ENCODE data around the gene KATNB1. TPM values are rescaled to one million over a fixed set of nuclear protein-coding genes. Genes with fewer than 3 reads are reported as not detected.
"Not testable (repeated sequence)": the region's sequence is repeated elsewhere in the genome, so short reads cannot be mapped to it uniquely, and the experiment has no call there.

The KATNB1 gene
- total and polyA plus RNA-seq, 2 experiments from 2014 or later = 31.4 to 65.9 TPM

DNA sequence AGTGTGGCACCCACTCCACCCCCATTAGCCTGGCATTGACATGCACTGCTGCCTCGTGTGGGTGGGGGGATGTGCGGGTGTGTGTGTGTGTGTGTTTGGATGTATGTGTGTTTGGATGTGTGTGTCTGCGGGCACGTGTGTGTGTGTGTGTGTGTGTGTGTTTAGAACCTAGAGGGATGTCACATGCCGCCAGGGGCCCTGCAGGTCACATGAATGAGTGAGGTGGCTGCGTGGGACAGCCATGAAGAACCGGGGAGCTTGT, 9.0 kb downstream of the KATNB1 start (continued):
- TF ChIP-seq, protein P1, sequence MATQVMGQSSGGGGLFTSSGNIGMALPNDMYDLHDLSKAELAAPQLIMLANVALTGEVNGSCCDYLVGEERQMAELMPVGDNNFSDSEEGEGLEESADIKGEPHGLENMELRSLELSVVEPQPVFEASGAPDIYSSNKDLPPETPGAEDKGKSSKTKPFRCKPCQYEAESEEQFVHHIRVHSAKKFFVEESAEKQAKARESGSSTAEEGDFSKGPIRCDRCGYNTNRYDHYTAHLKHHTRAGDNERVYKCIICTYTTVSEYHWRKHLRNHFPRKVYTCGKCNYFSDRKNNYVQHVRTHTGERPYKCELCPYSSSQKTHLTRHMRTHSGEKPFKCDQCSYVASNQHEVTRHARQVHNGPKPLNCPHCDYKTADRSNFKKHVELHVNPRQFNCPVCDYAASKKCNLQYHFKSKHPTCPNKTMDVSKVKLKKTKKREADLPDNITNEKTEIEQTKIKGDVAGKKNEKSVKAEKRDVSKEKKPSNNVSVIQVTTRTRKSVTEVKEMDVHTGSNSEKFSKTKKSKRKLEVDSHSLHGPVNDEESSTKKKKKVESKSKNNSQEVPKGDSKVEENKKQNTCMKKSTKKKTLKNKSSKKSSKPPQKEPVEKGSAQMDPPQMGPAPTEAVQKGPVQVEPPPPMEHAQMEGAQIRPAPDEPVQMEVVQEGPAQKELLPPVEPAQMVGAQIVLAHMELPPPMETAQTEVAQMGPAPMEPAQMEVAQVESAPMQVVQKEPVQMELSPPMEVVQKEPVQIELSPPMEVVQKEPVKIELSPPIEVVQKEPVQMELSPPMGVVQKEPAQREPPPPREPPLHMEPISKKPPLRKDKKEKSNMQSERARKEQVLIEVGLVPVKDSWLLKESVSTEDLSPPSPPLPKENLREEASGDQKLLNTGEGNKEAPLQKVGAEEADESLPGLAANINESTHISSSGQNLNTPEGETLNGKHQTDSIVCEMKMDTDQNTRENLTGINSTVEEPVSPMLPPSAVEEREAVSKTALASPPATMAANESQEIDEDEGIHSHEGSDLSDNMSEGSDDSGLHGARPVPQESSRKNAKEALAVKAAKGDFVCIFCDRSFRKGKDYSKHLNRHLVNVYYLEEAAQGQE (IDR thresholded peaks at IDR 0.05; ENCODE audit: unreplicated experiment) = no peak
- no peak for TF ChIP-seq EZH2phosphoT487 (IDR thresholded peaks at IDR 0.05; ENCODE audit: unreplicated experiment)
- TF ChIP-seq, protein P2, sequence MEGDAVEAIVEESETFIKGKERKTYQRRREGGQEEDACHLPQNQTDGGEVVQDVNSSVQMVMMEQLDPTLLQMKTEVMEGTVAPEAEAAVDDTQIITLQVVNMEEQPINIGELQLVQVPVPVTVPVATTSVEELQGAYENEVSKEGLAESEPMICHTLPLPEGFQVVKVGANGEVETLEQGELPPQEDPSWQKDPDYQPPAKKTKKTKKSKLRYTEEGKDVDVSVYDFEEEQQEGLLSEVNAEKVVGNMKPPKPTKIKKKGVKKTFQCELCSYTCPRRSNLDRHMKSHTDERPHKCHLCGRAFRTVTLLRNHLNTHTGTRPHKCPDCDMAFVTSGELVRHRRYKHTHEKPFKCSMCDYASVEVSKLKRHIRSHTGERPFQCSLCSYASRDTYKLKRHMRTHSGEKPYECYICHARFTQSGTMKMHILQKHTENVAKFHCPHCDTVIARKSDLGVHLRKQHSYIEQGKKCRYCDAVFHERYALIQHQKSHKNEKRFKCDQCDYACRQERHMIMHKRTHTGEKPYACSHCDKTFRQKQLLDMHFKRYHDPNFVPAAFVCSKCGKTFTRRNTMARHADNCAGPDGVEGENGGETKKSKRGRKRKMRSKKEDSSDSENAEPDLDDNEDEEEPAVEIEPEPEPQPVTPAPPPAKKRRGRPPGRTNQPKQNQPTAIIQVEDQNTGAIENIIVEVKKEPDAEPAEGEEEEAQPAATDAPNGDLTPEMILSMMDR (conservative IDR thresholded peaks at IDR 0.05; ENCODE audit: low read depth in 2 of 2) = no peak
- no peak for TF ChIP-seq POLR2AphosphoS5 (IDR thresholded peaks at IDR 0.05; ENCODE audit: low read depth)
- TF ChIP-seq ZNF331 (CRISPR knock-in tag; IDR thresholded peaks at IDR 0.05; ENCODE audit: low read depth) = no peak
- TF ChIP-seq, protein P3, sequence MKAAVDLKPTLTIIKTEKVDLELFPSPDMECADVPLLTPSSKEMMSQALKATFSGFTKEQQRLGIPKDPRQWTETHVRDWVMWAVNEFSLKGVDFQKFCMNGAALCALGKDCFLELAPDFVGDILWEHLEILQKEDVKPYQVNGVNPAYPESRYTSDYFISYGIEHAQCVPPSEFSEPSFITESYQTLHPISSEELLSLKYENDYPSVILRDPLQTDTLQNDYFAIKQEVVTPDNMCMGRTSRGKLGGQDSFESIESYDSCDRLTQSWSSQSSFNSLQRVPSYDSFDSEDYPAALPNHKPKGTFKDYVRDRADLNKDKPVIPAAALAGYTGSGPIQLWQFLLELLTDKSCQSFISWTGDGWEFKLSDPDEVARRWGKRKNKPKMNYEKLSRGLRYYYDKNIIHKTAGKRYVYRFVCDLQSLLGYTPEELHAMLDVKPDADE (IDR thresholded peaks at IDR 0.05) = no peak

DNA sequence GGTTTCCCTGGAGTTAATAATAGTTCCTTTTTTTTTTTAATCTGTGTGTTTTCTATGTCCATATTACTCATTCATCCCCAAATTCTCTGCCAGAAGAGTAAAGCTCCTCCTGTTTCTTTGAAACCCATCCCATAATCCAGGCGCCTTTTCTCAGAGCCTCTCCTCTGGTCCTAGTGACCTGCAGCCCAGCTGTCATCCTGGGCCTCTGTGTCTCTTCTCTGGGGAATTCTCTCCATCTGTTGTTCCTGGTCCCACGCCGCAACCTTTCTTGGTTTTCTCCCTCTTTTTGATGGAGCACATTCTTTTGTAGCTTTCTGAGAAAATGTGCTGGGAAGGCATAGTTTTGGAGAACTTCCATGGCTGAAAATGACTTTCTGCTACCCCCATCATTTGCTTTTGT, 10.2 kb downstream of the KATNB1 start:
- no peaks in the 10 kb centered on the region for H3K27me3 ChIP-seq (ENCODE audit: insufficient read depth)
- H3K9me2 ChIP-seq (ENCODE audit: insufficient read depth) = no peaks in the 10 kb centered on the region
- no peaks in the 10 kb centered on the region; the same call in 1 of the 2 replicates for H4K20me1 ChIP-seq (replicated peaks; ENCODE audit: insufficient read depth)
- H3K4me3 ChIP-seq = no peak overlapping the region
- no peaks in the 10 kb centered on the region for H3K4me1 ChIP-seq (ENCODE audit: insufficient read depth)
- H2AFZ ChIP-seq = no peak overlapping the region
- ATAC-seq (no peak), DNase-seq (ENCODE audit: low spot score) (no peak)
- no peaks in the 10 kb centered on the region for H3F3A ChIP-seq (replicated peaks; ENCODE audit: low read depth)
- TF ChIP-seq ZNF331 (CRISPR knock-in tag; IDR thresholded peaks at IDR 0.05; ENCODE audit: low read depth) (no peak), STAT1 (IDR thresholded peaks at IDR 0.05; ENCODE audit: unreplicated experiment) (no peak)
- TF ChIP-seq, protein P1 (IDR thresholded peaks at IDR 0.05; ENCODE audit: unreplicated experiment) = no peak
- no peak overlapping the region for H3K27ac Mint-ChIP-seq
- no peak overlapping the region for H3K4me3 Mint-ChIP-seq
- H3K9me3 Mint-ChIP-seq = no peaks in the 10 kb centered on the region
- H3K27ac ChIP-seq (ENCODE audit: low read depth) = no peak overlapping the region
- no peaks in the 10 kb centered on the region for H3K79me2 ChIP-seq (replicated peaks; ENCODE audit: insufficient read depth)
- H3K4me2 ChIP-seq = no peak overlapping the region
- peaks cover 3% of the 10 kb centered on the region for H3K27me3 Mint-ChIP-seq (ENCODE audit: insufficient read depth, low read depth, poor library complexity)
- peaks cover 17% of the 10 kb centered on the region; the same call in 2 of the 3 replicates for H3K36me3 Mint-ChIP-seq (ENCODE audit: low read depth)
- 0 out of 2 replicates have a peak, but pooled peaks cover 7% of the 10 kb centered on the region for H3K36me3 ChIP-seq (ENCODE audit: insufficient read depth)
- no peaks in the 10 kb centered on the region; the same call in 2 of the 3 replicates for H3K4me1 Mint-ChIP-seq

DNA sequence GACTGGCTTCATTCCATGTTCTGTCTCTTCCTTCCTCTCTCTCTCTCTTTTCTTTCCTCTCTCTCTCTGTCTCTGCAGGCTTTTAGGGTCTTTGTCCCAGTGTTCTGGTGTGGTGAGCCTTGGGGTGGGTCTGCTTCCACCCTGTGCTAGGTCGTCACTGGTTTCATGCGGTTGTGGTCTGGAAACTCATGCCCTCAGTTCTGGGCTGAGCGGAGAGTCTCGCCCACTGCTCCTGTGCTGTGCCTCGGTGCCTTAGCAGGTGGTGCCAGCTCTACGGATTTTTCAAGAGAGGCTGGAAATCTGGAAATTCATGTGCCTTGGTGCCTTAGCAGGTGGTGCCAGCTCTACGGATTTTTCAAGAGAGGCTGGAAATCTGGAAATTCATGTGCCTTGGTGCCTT, 10.7 kb downstream of the KATNB1 start:
- not testable (repeated sequence) for H3K4me1 ChIP-seq (ENCODE audit: insufficient read depth); H3K27ac Mint-ChIP-seq; H3K27ac ChIP-seq (ENCODE audit: low read depth); H3K79me2 ChIP-seq (replicated peaks; ENCODE audit: insufficient read depth); H3K9me2 ChIP-seq (ENCODE audit: insufficient read depth); H3K9me3 Mint-ChIP-seq; H3K4me1 Mint-ChIP-seq; H3K4me3 Mint-ChIP-seq; H2AFZ ChIP-seq; H3F3A ChIP-seq (replicated peaks; ENCODE audit: low read depth); DNase-seq (ENCODE audit: low spot score); H4K20me1 ChIP-seq (replicated peaks; ENCODE audit: insufficient read depth); H3K36me3 ChIP-seq (ENCODE audit: insufficient read depth); H3K4me2 ChIP-seq; H3K27me3 Mint-ChIP-seq (ENCODE audit: insufficient read depth, low read depth, poor library complexity); H3K4me3 ChIP-seq; H3K27me3 ChIP-seq (ENCODE audit: insufficient read depth); ATAC-seq
- H3K36me3 Mint-ChIP-seq (ENCODE audit: low read depth) = peaks cover 18% of the 10 kb centered on the region

Data from GM23338 (cell line).